H1 (cell line): ENCODE results near the gene TTC3. TPM values are rescaled to one million over a fixed set of nuclear protein-coding genes. Genes with fewer than 3 reads are reported as not detected.
"Not testable (repeated sequence)": the region's sequence is repeated elsewhere in the genome, so short reads cannot be mapped to it uniquely, and the experiment has no call there.

ENCODE experiments used
- CTCF ChIA-PET: fragments of 300-600 bp; sonication (Branson Sonifier 250); formaldehyde crosslinking; loops from one replicate; lab custom pipeline; 2021; ENCODE audit not compliant: partially characterized antibody; lab: Charles Lee
- POLR2A ChIA-PET: fragments of 300-600 bp; sonication (Branson Sonifier 250); formaldehyde crosslinking; loops from one replicate; lab custom pipeline; 2021; ENCODE audit warnings: inconsistent platforms; ENCODE audit not compliant: partially characterized antibody; lab: Charles Lee
- DNase-seq, 2 experiments: peaks; one replicate each; pipeline versions ENCODE4 v3.0.0 to v3.0.0-alpha.2; 2010 to 2022; ENCODE audit warnings: low spot score in 2 of 2, low read depth in 1 of 2, mixed read lengths in 1 of 2
- FAIRE-seq: peaks from 2 replicates; lab custom pipeline; 2011; peaks lifted over from hg19 to GRCh38; lab: Jason Lieb, UNC
- H2AFZ ChIP-seq: 2 replicates; pipeline ENCODE4 v1.8.1; 2012; ENCODE audit warnings: low read length, inconsistent platforms
- H2AK5ac ChIP-seq: 2 replicates; pipeline ENCODE4 v1.6.1; 2013; ENCODE audit warnings: low read depth, low read length
- H2BK120ac ChIP-seq: replicated peaks from 2 replicates; pipeline ENCODE3; 2013; ENCODE audit warnings: low read depth, low read length, inconsistent platforms
- H2BK12ac ChIP-seq: 2 replicates; pipeline ENCODE4 v1.6.1; 2013; ENCODE audit warnings: low read depth, low read length
- H2BK15ac ChIP-seq: 2 replicates; pipeline ENCODE4 v1.6.1; 2013; ENCODE audit warnings: low read length
- H2BK20ac ChIP-seq: 2 replicates; pipeline ENCODE4 v1.6.1; 2013; ENCODE audit warnings: low read length
- H2BK5ac ChIP-seq: 2 replicates; pipeline ENCODE4 v1.6.1; 2013; ENCODE audit warnings: low read depth, low read length
- H3K14ac ChIP-seq: 2 replicates; pipeline ENCODE4 v1.6.1; 2013; ENCODE audit warnings: inconsistent platforms; ENCODE audit not compliant: insufficient read length
- H3K18ac ChIP-seq: 2 replicates; pipeline ENCODE4 v1.6.1; 2013; ENCODE audit warnings: low read length; ENCODE audit errors: extremely low read depth
- H3K23ac ChIP-seq: 2 replicates; pipeline ENCODE4 v1.6.1; 2013; ENCODE audit warnings: inconsistent platforms; ENCODE audit not compliant: insufficient read length
- H3K23me2 ChIP-seq: 2 replicates; pipeline ENCODE4 v1.6.1; 2013; ENCODE audit warnings: low read depth, low read length
- H3K27ac ChIP-seq: 2 replicates; pipeline ENCODE4 v1.6.1; 2011; ENCODE audit warnings: low read depth, low read length, inconsistent platforms
- H3K27me3 ChIP-seq, 4 experiments: replicated peaks in 1 of 4; 1 replicate in 1 of 4; 2 replicates in 3 of 4; pipeline versions ENCODE4 v1.6.1 to v1.8.1; 2011 to 2013; ENCODE audit warnings: low read length in 3 of 4, mild to moderate bottlenecking in 3 of 4, inconsistent platforms in 2 of 4, mixed read lengths in 2 of 4, moderate library complexity in 1 of 4; ENCODE audit not compliant: control insufficient read depth in 3 of 4, insufficient read depth in 3 of 4; ENCODE audit errors: extremely low read depth in 1 of 4
- H3K36me3 ChIP-seq, 4 experiments: 2 replicates each; pipeline versions ENCODE4 v1.6.1 to v1.8.1; 2011 to 2013; ENCODE audit warnings: mild to moderate bottlenecking in 4 of 4, low read length in 3 of 4, moderate library complexity in 2 of 4, control low read depth in 1 of 4, inconsistent platforms in 1 of 4; ENCODE audit not compliant: insufficient read depth in 4 of 4, control insufficient read depth in 2 of 4
- H3K4ac ChIP-seq: replicated peaks from 2 replicates; pipeline ENCODE3; 2013; ENCODE audit warnings: low read length, low read depth, mixed read lengths, inconsistent platforms; ENCODE audit not compliant: insufficient read length
- H3K4me1 ChIP-seq, 4 experiments: replicated peaks in 1 of 4; 1 replicate in 1 of 4; 2 replicates in 3 of 4; pipeline versions ENCODE4 v1.6.1 to v1.8.1; 2011 to 2013; ENCODE audit warnings: low read length in 3 of 4, inconsistent platforms in 2 of 4, mixed read lengths in 1 of 4; ENCODE audit not compliant: insufficient read depth in 4 of 4, control insufficient read depth in 3 of 4
- H3K4me2 ChIP-seq, 2 experiments: 2 replicates each; pipeline versions ENCODE4 v1.6.1 to v1.8.1; 2011 to 2013; ENCODE audit warnings: low read depth in 2 of 2, low read length in 2 of 2, control low read depth in 1 of 2, inconsistent platforms in 1 of 2, mild to moderate bottlenecking in 1 of 2; ENCODE audit not compliant: insufficient read depth in 1 of 2
- H3K4me3 ChIP-seq, 4 experiments: fragments of 200-600, 300-600 bp in 1 of 4; sonication (generic), shearing (Covaris generic), sonication (Bioruptor Twin) in 1 of 4; 2 replicates each; pipeline versions ENCODE4 v1.5.1 to v1.8.1; 2011 to 2016; ENCODE audit warnings: low read length in 4 of 4, low read depth in 3 of 4, control low read depth in 2 of 4, inconsistent platforms in 2 of 4, mild to moderate bottlenecking in 2 of 4, mixed read lengths in 1 of 4, moderate library complexity in 1 of 4; ENCODE audit not compliant: insufficient read depth in 2 of 4; ENCODE audit errors: extremely low read depth in 1 of 4
- H3K56ac ChIP-seq: replicated peaks from 2 replicates; pipeline ENCODE3; 2013; ENCODE audit warnings: low read depth, mild to moderate bottlenecking, mixed read lengths, low read length, inconsistent platforms; ENCODE audit not compliant: insufficient read length
- H3K79me1 ChIP-seq: 2 replicates; pipeline ENCODE4 v1.6.1; 2013; ENCODE audit warnings: low read depth, low read length, control low read depth
- H3K79me2 ChIP-seq, 2 experiments: 2 replicates each; pipeline versions ENCODE4 v1.6.1 to v1.8.1; 2012 to 2013; ENCODE audit warnings: low read length in 2 of 2, mild to moderate bottlenecking in 2 of 2, inconsistent platforms in 1 of 2; ENCODE audit not compliant: insufficient read depth in 2 of 2, control insufficient read depth in 1 of 2
- H3K9ac ChIP-seq, 4 experiments: replicated peaks in 1 of 4; 1 replicate in 1 of 4; 2 replicates in 3 of 4; pipeline versions ENCODE4 v1.6.1 to v1.8.1; 2011 to 2013; ENCODE audit warnings: low read depth in 3 of 4, low read length in 3 of 4, control low read depth in 2 of 4, mild to moderate bottlenecking in 2 of 4, moderate library complexity in 2 of 4, inconsistent platforms in 1 of 4; ENCODE audit errors: extremely low read depth in 1 of 4
- H3K9me3 ChIP-seq, 2 experiments: 2 replicates each; pipeline versions ENCODE4 v1.6.1 to v1.8.1; 2012 to 2013; ENCODE audit warnings: mild to moderate bottlenecking in 2 of 2, moderate library complexity in 2 of 2, control low read depth in 1 of 2, inconsistent platforms in 1 of 2, low read depth in 1 of 2, low read length in 1 of 2, mixed read lengths in 1 of 2; ENCODE audit not compliant: insufficient read depth in 2 of 2
- H4K20me1 ChIP-seq, 2 experiments: replicated peaks in 1 of 2; 2 replicates each; pipeline versions ENCODE3 to v1.8.1; 2011 to 2013; ENCODE audit warnings: inconsistent platforms in 2 of 2, low read length in 2 of 2, mild to moderate bottlenecking in 1 of 2; ENCODE audit not compliant: insufficient read depth in 2 of 2, control insufficient read depth in 1 of 2
- H4K5ac ChIP-seq: 2 replicates; pipeline ENCODE4 v1.6.1; 2013; ENCODE audit warnings: low read length, low read depth, mixed read lengths, inconsistent platforms; ENCODE audit not compliant: insufficient read length
- H4K8ac ChIP-seq: 2 replicates; pipeline ENCODE4 v1.8.0; 2013; ENCODE audit warnings: mild to moderate bottlenecking, moderate library complexity, low read length, inconsistent platforms; ENCODE audit not compliant: insufficient read depth; ENCODE audit errors: extremely low read depth
- H4K91ac ChIP-seq: replicated peaks from 2 replicates; pipeline ENCODE3; 2013; ENCODE audit warnings: low read length, mixed read lengths, inconsistent platforms; ENCODE audit not compliant: insufficient read length
- WGBS, 2 experiments: shearing (Covaris generic) in 1 of 2; methylation state at CpG; one replicate each; pipeline versions ENCODE4 v1.1.6 to v1.1.7; 2013 to 2015; ENCODE audit warnings: low lambda C conversion rate in 2 of 2, mixed read lengths in 2 of 2, inconsistent platforms in 1 of 2, low coverage in 1 of 2, missing lambda C conversion rate in 1 of 2; ENCODE audit not compliant: insufficient replicate concordance in 2 of 2, insufficient coverage in 1 of 2, insufficient read length in 1 of 2; ENCODE audit errors: extremely low coverage in 1 of 2, missing lambda C conversion rate in 1 of 2; 5-methylcytosine and 5-hydroxymethylcytosine counted together
- polyA plus RNA-seq, 7 experiments: library from polyadenylated mRNA; depleted of rRNA in 3 of 7; stranded (reverse) in 5 of 7; unstranded in 2 of 7; fragments of >200 nt in 5 of 7; fragments of 200-250 nt in 2 of 7; gene quantifications; 1 replicate in 5 of 7; 2 replicates in 1 of 7; 4 replicates in 1 of 7; pipeline versions ENCODE4 v1.2.1 to v1.2.3, GENCODE V29; 2011 to 2013; ENCODE audit warnings: missing spikeins in 2 of 7, mixed read lengths in 2 of 7
- total RNA-seq: library from RNA; stranded (reverse); fragmentation: NEBNext Ultra II Directional; extraction: Animal tissue kit (Norgen Biotek cat#: 25700); gene quantifications from 2 replicates; pipeline ENCODE4 v1.2.1, GENCODE V29; 2021

TTC3 gene
- total and polyA plus RNA-seq, 2 of the 8 experiments (the other 6 are each of a cell fraction or from before 2014, with no cell fraction given): 11.0 to 36.2 TPM

DNA sequence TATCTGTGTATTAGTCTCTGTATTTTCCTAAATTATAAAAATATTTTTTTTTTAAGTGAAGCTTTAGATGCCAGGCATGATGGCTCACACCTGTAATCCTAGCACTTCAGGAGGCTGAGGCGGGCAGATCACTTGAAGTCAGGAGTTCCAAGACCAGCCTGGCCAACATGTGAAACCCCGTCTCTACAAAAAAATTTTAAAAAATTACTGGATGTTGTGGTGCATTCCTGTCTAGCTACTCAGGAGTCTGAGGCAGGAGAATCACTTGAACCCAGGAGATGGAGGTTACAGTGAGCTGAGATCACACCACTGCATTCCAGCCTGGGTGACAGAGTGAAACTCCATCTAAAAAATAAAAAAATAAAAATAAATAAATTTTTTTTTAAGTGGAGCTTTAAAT lies 43.4 kb downstream of the TTC3 start:
- H2BK5ac ChIP-seq, H3K79me2 ChIP-seq, H4K91ac ChIP-seq, H3K56ac ChIP-seq, POLR2A ChIA-PET, H4K20me1 ChIP-seq, H3K23me2 ChIP-seq, H2BK12ac ChIP-seq, H2BK20ac ChIP-seq, H3K79me1 ChIP-seq, H4K5ac ChIP-seq, H4K8ac ChIP-seq, H3K14ac ChIP-seq, H2BK15ac ChIP-seq, H3K23ac ChIP-seq, H3K4me3 ChIP-seq, H3K4ac ChIP-seq, H2AFZ ChIP-seq, H3K9me3 ChIP-seq, H3K18ac ChIP-seq, H3K4me1 ChIP-seq, H2AK5ac ChIP-seq, H3K4me2 ChIP-seq, H3K9ac ChIP-seq, FAIRE-seq, H3K36me3 ChIP-seq, H2BK120ac ChIP-seq, DNase-seq, H3K27ac ChIP-seq, H3K27me3 ChIP-seq: not testable (repeated sequence)
- WGBS, 2 experiments: 100% methylated on average over 2 of the region's 2 CpGs; no CpG with 5 or more reads in 1 of the 2 experiments
- CTCF ChIA-PET: interaction anchor here (0.9 kb wide), 1 partner anchor 10 kb away, joined by 3 read pairs; no protein-coding TSS in a partner anchor
